Ascending aorta (tissue), 2 donors: ENCODE data around the gene RXRA. TPM values are rescaled to one million over a fixed set of nuclear protein-coding genes. Genes with fewer than 3 reads are reported as not detected.
A peak's percentile ranks its signal among the peaks of the same experiment; 100 is the strongest.

Source experiments
- DNase-seq, 2 donors: peaks; one replicate each; pipeline ENCODE4 v3.0.0-alpha.2; 2019; ENCODE audit warnings: low spot score in 2 of 2
- H3K27ac ChIP-seq, 2 donors: fragments of 200-600 bp; sonication (generic); one replicate each; pipeline ENCODE4 v1.5.1; 2016 to 2017; ENCODE audit warnings: mild to moderate bottlenecking in 1 of 2
- H3K27me3 ChIP-seq: fragments of 200-600 bp; sonication (generic); one replicate; pipeline ENCODE4 v1.5.1; 2017
- H3K36me3 ChIP-seq, 2 donors: fragments of 200-600 bp; sonication (generic); one replicate each; pipeline ENCODE4 v1.5.1; 2016
- H3K4me1 ChIP-seq, 2 donors: fragments of 200-600 bp; sonication (generic); one replicate each; pipeline ENCODE4 v1.5.1; 2016 to 2017; ENCODE audit warnings: mild to moderate bottlenecking in 1 of 2
- H3K4me3 ChIP-seq, 2 donors: fragments of 200-600 bp; sonication (generic); one replicate each; pipeline ENCODE4 v1.5.1; 2016 to 2017; ENCODE audit warnings: mild to moderate bottlenecking in 1 of 2
- H3K9me3 ChIP-seq, 2 donors: fragments of 200-600 bp; sonication (generic); one replicate each; pipeline ENCODE4 v1.5.1; 2016
- intact Hi-C: fragments of 100-400 bp; cut with DNase I; formaldehyde crosslinking; loops from one replicate; pipeline ENCODE4 v1.15.1; 2023
- total RNA-seq: library from RNA; depleted of rRNA; stranded (reverse); fragments of >200 nt; gene quantifications from one replicate; pipeline ENCODE4 v1.1.0, GENCODE V29; 2016
- TF ChIP-seq, protein P1 (sequence below), 3 experiments: fragments of 200-600 bp in 2 of 3; fragments of 450-650 bp in 1 of 3; sonication (generic) in 2 of 3; IDR thresholded peaks; one replicate each; pipeline ENCODE4 v1.5.1; 2016 to 2019; ENCODE audit warnings: antibody characterized with exemption in 3 of 3, mild to moderate bottlenecking in 1 of 3, moderate library complexity in 1 of 3

RXRA gene
- 64.1 TPM for total RNA-seq

GRCh38 chr9:134325813-134326723 lies at the start of gene RXRA:
Gene RXRA (plus strand): TSS chr9:134326455. CDS start chr9:134326632, 177 bp downstream.
- H3K27me3 ChIP-seq, result no peaks in the 10 kb centered on the region
- peak within 1 kb of the TSS; percentile 86 to 91 for H3K4me3 ChIP-seq
- H3K9me3 ChIP-seq, result no peaks in the 10 kb centered on the region
- H3K4me1 ChIP-seq, result peaks cover 21 to 57% of the 10 kb centered on the region in 2 donors
- peak within 1 kb of the TSS; percentile 97 to 99 for H3K27ac ChIP-seq
- no peaks in the 10 kb centered on the region for H3K36me3 ChIP-seq
- TF ChIP-seq, protein P1, sequence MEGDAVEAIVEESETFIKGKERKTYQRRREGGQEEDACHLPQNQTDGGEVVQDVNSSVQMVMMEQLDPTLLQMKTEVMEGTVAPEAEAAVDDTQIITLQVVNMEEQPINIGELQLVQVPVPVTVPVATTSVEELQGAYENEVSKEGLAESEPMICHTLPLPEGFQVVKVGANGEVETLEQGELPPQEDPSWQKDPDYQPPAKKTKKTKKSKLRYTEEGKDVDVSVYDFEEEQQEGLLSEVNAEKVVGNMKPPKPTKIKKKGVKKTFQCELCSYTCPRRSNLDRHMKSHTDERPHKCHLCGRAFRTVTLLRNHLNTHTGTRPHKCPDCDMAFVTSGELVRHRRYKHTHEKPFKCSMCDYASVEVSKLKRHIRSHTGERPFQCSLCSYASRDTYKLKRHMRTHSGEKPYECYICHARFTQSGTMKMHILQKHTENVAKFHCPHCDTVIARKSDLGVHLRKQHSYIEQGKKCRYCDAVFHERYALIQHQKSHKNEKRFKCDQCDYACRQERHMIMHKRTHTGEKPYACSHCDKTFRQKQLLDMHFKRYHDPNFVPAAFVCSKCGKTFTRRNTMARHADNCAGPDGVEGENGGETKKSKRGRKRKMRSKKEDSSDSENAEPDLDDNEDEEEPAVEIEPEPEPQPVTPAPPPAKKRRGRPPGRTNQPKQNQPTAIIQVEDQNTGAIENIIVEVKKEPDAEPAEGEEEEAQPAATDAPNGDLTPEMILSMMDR (IDR thresholded peaks at IDR 0.05), result peak in 1 of 3 experiments; percentile 34
- DNase-seq, result peak in 1 of 2 donors; percentile 87
- intact Hi-C loops, result loop anchor here (1.0 to 5.0 kb wide), 7 partner anchors 43 to 1766 kb away; partner anchors contain the start of genes BRD3OS, CAMSAP1, COL5A1 and RNU6ATAC

DNA sequence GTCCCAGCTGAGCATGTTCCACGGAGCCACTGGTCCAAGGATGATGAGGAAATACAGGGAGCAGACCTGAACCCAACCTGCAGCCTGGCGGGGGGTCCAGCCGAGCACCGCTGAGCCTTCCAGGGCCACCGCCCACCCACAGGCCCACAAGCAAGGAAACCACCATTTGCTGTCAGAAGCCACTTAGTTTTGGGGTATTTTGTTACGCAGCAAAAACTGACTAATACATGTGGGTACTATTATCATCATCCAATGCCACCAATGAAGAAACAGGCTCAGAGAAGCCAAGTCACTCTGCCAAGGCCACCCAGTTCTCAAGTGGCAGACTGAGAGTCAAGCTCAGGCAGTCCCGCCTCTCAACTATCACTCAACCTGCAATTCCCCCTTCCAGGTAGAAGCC lies 48.0 kb upstream of the RXRA start:
- no peak overlapping the region for H3K4me3 ChIP-seq
- H3K27ac ChIP-seq, result no peak overlapping the region
- no peaks in the 10 kb centered on the region for H3K9me3 ChIP-seq

DNA sequence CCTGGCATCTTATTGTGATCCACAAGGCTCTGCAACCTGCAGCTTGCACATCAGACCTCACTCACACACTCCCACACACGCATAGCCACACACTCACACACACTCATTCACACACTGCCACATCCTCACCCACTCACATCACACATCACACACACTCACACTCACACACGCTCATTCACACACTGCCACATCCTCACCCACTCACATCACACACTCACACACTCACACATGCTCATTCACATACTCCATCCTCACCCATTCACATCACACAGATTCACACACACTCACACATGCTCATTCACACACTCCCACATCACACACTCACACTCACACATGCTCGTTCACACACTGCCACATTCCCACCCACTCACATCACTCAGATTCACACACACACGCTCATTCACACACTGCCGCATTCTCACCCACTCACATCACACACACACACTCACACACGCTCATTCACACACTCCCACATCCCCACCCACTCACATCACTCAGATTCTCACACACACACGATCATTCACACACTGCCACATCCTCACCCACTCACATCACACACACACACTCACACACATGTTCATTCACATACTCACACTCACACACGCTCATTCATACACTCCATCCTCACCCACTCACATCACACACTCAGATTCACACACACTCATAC lies 47.1 kb upstream of the RXRA start:
- TF ChIP-seq, protein P1 (IDR thresholded peaks at IDR 0.05), result no peak
- no peak overlapping the region for H3K4me3 ChIP-seq
- intact Hi-C loops, result no loop called here
- no peak overlapping the region for H3K27ac ChIP-seq
- no peaks in the 10 kb centered on the region for H3K9me3 ChIP-seq
- no peak for DNase-seq
- peaks cover 12 to 16% of the 10 kb centered on the region in 2 donors for H3K4me1 ChIP-seq
- H3K27me3 ChIP-seq, result no peaks in the 10 kb centered on the region
- no peaks in the 10 kb centered on the region for H3K36me3 ChIP-seq

More for the DNA sequence above, 48.0 kb upstream of the RXRA start:
- no peak for DNase-seq
- no peaks in the 10 kb centered on the region for H3K27me3 ChIP-seq
- intact Hi-C loops, result no loop called here
- no peaks in the 10 kb centered on the region for H3K36me3 ChIP-seq
- H3K4me1 ChIP-seq, result peaks cover 4 to 8% of the 10 kb centered on the region in 2 donors
- TF ChIP-seq, protein P1 (IDR thresholded peaks at IDR 0.05), result no peak

DNA sequence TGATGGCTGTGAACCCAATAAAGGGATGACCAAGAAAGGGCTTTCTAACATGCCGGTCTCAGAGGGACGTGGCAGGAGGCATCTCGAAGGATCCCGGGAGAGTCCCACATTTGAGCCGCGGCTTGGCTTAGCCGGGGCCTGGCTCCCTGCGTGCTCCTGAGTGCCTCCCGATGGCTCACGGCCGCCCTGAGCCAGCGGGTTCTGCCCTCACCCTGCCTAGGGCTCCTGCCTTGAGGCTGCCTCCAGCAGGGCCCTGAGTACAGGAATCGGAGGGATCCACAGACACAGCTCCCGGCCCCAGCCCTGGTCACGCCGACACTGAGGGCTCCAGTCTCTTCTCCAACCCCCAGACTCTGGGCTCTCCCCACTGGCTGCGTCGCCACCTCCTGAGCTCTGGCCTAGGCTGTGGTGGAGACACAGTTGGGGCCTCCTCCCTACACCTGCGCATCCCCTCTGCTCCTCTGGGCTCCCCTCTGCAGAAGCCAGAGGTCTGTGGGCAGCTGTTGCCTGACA lies 44.1 kb upstream of the RXRA start:
- no peaks in the 10 kb centered on the region for H3K27me3 ChIP-seq
- TF ChIP-seq, protein P1 (IDR thresholded peaks at IDR 0.05), result no peak

DNA sequence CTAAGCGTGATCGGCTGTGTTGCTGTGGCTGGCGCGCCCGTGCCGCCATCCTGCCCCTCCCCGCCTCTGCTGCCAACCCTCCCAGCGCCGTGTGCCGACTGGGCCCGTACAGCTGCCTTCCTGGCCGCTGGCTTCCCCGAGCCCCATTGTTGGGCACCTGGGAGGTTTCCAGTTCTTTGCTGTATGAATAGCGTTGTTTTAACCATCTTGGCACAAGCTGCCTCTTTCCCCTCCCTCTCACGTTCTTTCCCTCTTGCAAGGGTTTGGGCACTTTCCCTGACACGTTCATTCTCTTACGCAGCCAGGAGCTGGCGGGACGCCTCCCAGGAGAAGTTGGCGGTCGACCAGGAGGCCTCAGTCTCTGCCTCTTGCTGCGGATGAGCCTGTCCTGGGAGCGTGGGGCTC lies 43.1 kb upstream of the RXRA start:
- intact Hi-C loops, result loop anchor here (2.0 to 5.0 kb wide), 2 partner anchors 42 to 111 kb away; no protein-coding TSS in a partner anchor
- H3K36me3 ChIP-seq, result no peaks in the 10 kb centered on the region
- H3K27me3 ChIP-seq, result no peaks in the 10 kb centered on the region
- H3K4me3 ChIP-seq, result peak overlapping the region in 1 of 2 donors; percentile 28
- H3K4me1 ChIP-seq, result peaks cover 12 to 18% of the 10 kb centered on the region in 2 donors
- no peaks in the 10 kb centered on the region for H3K9me3 ChIP-seq
- peak; percentile 57 to 90 for DNase-seq
- TF ChIP-seq, protein P1 (IDR thresholded peaks at IDR 0.05), result no peak
- peak overlapping the region in 1 of 2 donors; percentile 52 for H3K27ac ChIP-seq

More for the DNA sequence above, 44.1 kb upstream of the RXRA start:
- DNase-seq, result no peak
- Histone ChIP-seq H3K4me3 (no peak overlapping the region), H3K4me1 (peaks cover 12 to 18% of the 10 kb centered on the region in 2 donors), H3K9me3 (no peaks in the 10 kb centered on the region), H3K36me3 (no peaks in the 10 kb centered on the region), H3K27ac (peak overlapping the region in 1 of 2 donors; percentile 39)
- intact Hi-C loops, result loop anchor here (2.0 to 5.0 kb wide), 2 partner anchors 43 to 110 kb away; no protein-coding TSS in a partner anchor
